ENCODE measurements around the gene DOCK2.

DOCK2 gene

GRCh38 chr5:169991115-169991869 is 354.2 kb downstream of the DOCK2 start:
- H3K36me3 ChIP-seq (ENCODE audit: control insufficient read depth in 2 of 2, insufficient read depth in 2 of 2, low read length in 2 of 2) = peaks cover 0 to 5% of the 10 kb centered on the region in 2 donors
- H3K9me3 ChIP-seq (ENCODE audit: control insufficient read depth in 2 of 2, low read length in 2 of 2) = no peaks in the 10 kb centered on the region
- no peaks in the 10 kb centered on the region for H3K27me3 ChIP-seq (ENCODE audit: control insufficient read depth in 2 of 2, insufficient read depth in 2 of 2, low read length in 2 of 2)
- H3K4me1 ChIP-seq (ENCODE audit: control insufficient read depth in 2 of 2, insufficient read depth in 2 of 2, low read length in 2 of 2) = no peaks in the 10 kb centered on the region
- no peak overlapping the region for H3K9ac ChIP-seq (ENCODE audit: low read depth in 1 of 2, low read length in 2 of 2)
- no peak overlapping the region for H3K27ac ChIP-seq (ENCODE audit: low read depth in 2 of 2, low read length in 2 of 2)
- no peak overlapping the region for H3K4me3 ChIP-seq (ENCODE audit: low read length in 2 of 2)

GRCh38 chr5:169992789-169993484 is 355.9 kb downstream of the DOCK2 start:
- Histone ChIP-seq H3K4me3 (ENCODE audit: low read length in 2 of 2) (no peak overlapping the region), H3K27ac (ENCODE audit: low read depth in 2 of 2, low read length in 2 of 2) (no peak overlapping the region), H3K27me3 (ENCODE audit: control insufficient read depth in 2 of 2, insufficient read depth in 2 of 2, low read length in 2 of 2) (no peaks in the 10 kb centered on the region), H3K4me1 (ENCODE audit: control insufficient read depth in 2 of 2, insufficient read depth in 2 of 2, low read length in 2 of 2) (no peaks in the 10 kb centered on the region), H3K36me3 (ENCODE audit: control insufficient read depth in 2 of 2, insufficient read depth in 2 of 2, low read length in 2 of 2) (peaks cover 0 to 5% of the 10 kb centered on the region in 2 donors), H3K9ac (ENCODE audit: low read depth in 1 of 2, low read length in 2 of 2) (no peak overlapping the region), H3K9me3 (ENCODE audit: control insufficient read depth in 2 of 2, low read length in 2 of 2) (no peaks in the 10 kb centered on the region)

- Histone ChIP-seq H3K4me3 (ENCODE audit: low read length in 2 of 2) (no peak overlapping the region), H3K27me3 (ENCODE audit: control insufficient read depth in 2 of 2, insufficient read depth in 2 of 2, low read length in 2 of 2) (no peaks in the 10 kb centered on the region), H3K27ac (ENCODE audit: low read depth in 2 of 2, low read length in 2 of 2) (no peak overlapping the region), H3K9me3 (ENCODE audit: control insufficient read depth in 2 of 2, low read length in 2 of 2) (no peaks in the 10 kb centered on the region), H3K36me3 (ENCODE audit: control insufficient read depth in 2 of 2, insufficient read depth in 2 of 2, low read length in 2 of 2) (peaks cover 0 to 5% of the 10 kb centered on the region in 2 donors), H3K4me1 (ENCODE audit: control insufficient read depth in 2 of 2, insufficient read depth in 2 of 2, low read length in 2 of 2) (no peaks in the 10 kb centered on the region), H3K9ac (ENCODE audit: low read depth in 1 of 2, low read length in 2 of 2) (no peak overlapping the region)
Measured at GRCh38 chr5:169993485-169993790, 356.4 kb downstream of the DOCK2 start.

- no peaks in the 10 kb centered on the region for H3K4me1 ChIP-seq (ENCODE audit: control insufficient read depth in 2 of 2, insufficient read depth in 2 of 2, low read length in 2 of 2)
- no peak overlapping the region for H3K9ac ChIP-seq (ENCODE audit: low read depth in 1 of 2, low read length in 2 of 2)
- H3K27ac ChIP-seq (ENCODE audit: low read depth in 2 of 2, low read length in 2 of 2) = no peak overlapping the region
- H3K9me3 ChIP-seq (ENCODE audit: control insufficient read depth in 2 of 2, low read length in 2 of 2) = no peaks in the 10 kb centered on the region
- H3K36me3 ChIP-seq (ENCODE audit: control insufficient read depth in 2 of 2, insufficient read depth in 2 of 2, low read length in 2 of 2) = no peaks in the 10 kb centered on the region
- H3K27me3 ChIP-seq (ENCODE audit: control insufficient read depth in 2 of 2, insufficient read depth in 2 of 2, low read length in 2 of 2) = no peaks in the 10 kb centered on the region
- no peak overlapping the region for H3K4me3 ChIP-seq (ENCODE audit: low read length in 2 of 2)
Measured at GRCh38 chr5:169997798-169998197, 360.7 kb downstream of the DOCK2 start.

- H3K9ac ChIP-seq (ENCODE audit: low read depth in 1 of 2, low read length in 2 of 2) = no peak overlapping the region
- H3K27me3 ChIP-seq (ENCODE audit: control insufficient read depth in 2 of 2, insufficient read depth in 2 of 2, low read length in 2 of 2) = no peaks in the 10 kb centered on the region
- H3K36me3 ChIP-seq (ENCODE audit: control insufficient read depth in 2 of 2, insufficient read depth in 2 of 2, low read length in 2 of 2) = no peaks in the 10 kb centered on the region
- no peaks in the 10 kb centered on the region for H3K9me3 ChIP-seq (ENCODE audit: control insufficient read depth in 2 of 2, low read length in 2 of 2)
- no peaks in the 10 kb centered on the region for H3K4me1 ChIP-seq (ENCODE audit: control insufficient read depth in 2 of 2, insufficient read depth in 2 of 2, low read length in 2 of 2)
- no peak overlapping the region for H3K27ac ChIP-seq (ENCODE audit: low read depth in 2 of 2, low read length in 2 of 2)
- H3K4me3 ChIP-seq (ENCODE audit: low read length in 2 of 2) = no peak overlapping the region
Measured at GRCh38 chr5:169999621-170000020, 362.5 kb downstream of the DOCK2 start.

GRCh38 chr5:170000155-170000554 is 363.1 kb downstream of the DOCK2 start:
- H3K36me3 ChIP-seq (ENCODE audit: control insufficient read depth in 2 of 2, insufficient read depth in 2 of 2, low read length in 2 of 2) = no peaks in the 10 kb centered on the region
- H3K9ac ChIP-seq (ENCODE audit: low read depth in 1 of 2, low read length in 2 of 2) = no peak overlapping the region
- H3K4me1 ChIP-seq (ENCODE audit: control insufficient read depth in 2 of 2, insufficient read depth in 2 of 2, low read length in 2 of 2) = no peaks in the 10 kb centered on the region
- no peak overlapping the region for H3K4me3 ChIP-seq (ENCODE audit: low read length in 2 of 2)
- H3K27me3 ChIP-seq (ENCODE audit: control insufficient read depth in 2 of 2, insufficient read depth in 2 of 2, low read length in 2 of 2) = no peaks in the 10 kb centered on the region
- H3K9me3 ChIP-seq (ENCODE audit: control insufficient read depth in 2 of 2, low read length in 2 of 2) = no peaks in the 10 kb centered on the region
- no peak overlapping the region for H3K27ac ChIP-seq (ENCODE audit: low read depth in 2 of 2, low read length in 2 of 2)

GRCh38 chr5:170006021-170006420 is 368.9 kb downstream of the DOCK2 start:
- no peak overlapping the region for H3K9ac ChIP-seq (ENCODE audit: low read depth in 1 of 2, low read length in 2 of 2)
- H3K27ac ChIP-seq (ENCODE audit: low read depth in 2 of 2, low read length in 2 of 2) = no peak overlapping the region
- H3K9me3 ChIP-seq (ENCODE audit: control insufficient read depth in 2 of 2, low read length in 2 of 2) = no peaks in the 10 kb centered on the region
- H3K4me1 ChIP-seq (ENCODE audit: control insufficient read depth in 2 of 2, insufficient read depth in 2 of 2, low read length in 2 of 2) = no peaks in the 10 kb centered on the region
- no peak overlapping the region for H3K4me3 ChIP-seq (ENCODE audit: low read length in 2 of 2)
- no peaks in the 10 kb centered on the region for H3K36me3 ChIP-seq (ENCODE audit: control insufficient read depth in 2 of 2, insufficient read depth in 2 of 2, low read length in 2 of 2)
- no peaks in the 10 kb centered on the region for H3K27me3 ChIP-seq (ENCODE audit: control insufficient read depth in 2 of 2, insufficient read depth in 2 of 2, low read length in 2 of 2)

GRCh38 chr5:170008376-170008775 is 371.3 kb downstream of the DOCK2 start:
- Histone ChIP-seq H3K27ac (ENCODE audit: low read depth in 2 of 2, low read length in 2 of 2) (no peak overlapping the region), H3K27me3 (ENCODE audit: control insufficient read depth in 2 of 2, insufficient read depth in 2 of 2, low read length in 2 of 2) (no peaks in the 10 kb centered on the region), H3K4me1 (ENCODE audit: control insufficient read depth in 2 of 2, insufficient read depth in 2 of 2, low read length in 2 of 2) (no peaks in the 10 kb centered on the region), H3K9me3 (ENCODE audit: control insufficient read depth in 2 of 2, low read length in 2 of 2) (no peaks in the 10 kb centered on the region), H3K9ac (ENCODE audit: low read depth in 1 of 2, low read length in 2 of 2) (no peak overlapping the region), H3K36me3 (ENCODE audit: control insufficient read depth in 2 of 2, insufficient read depth in 2 of 2, low read length in 2 of 2) (no peaks in the 10 kb centered on the region), H3K4me3 (ENCODE audit: low read length in 2 of 2) (no peak overlapping the region)

GRCh38 chr5:170010595-170010994 is 373.5 kb downstream of the DOCK2 start:
- no peak overlapping the region for H3K4me3 ChIP-seq (ENCODE audit: low read length in 2 of 2)
- no peaks in the 10 kb centered on the region for H3K9me3 ChIP-seq (ENCODE audit: control insufficient read depth in 2 of 2, low read length in 2 of 2)
- no peak overlapping the region for H3K27ac ChIP-seq (ENCODE audit: low read depth in 2 of 2, low read length in 2 of 2)
- no peaks in the 10 kb centered on the region for H3K4me1 ChIP-seq (ENCODE audit: control insufficient read depth in 2 of 2, insufficient read depth in 2 of 2, low read length in 2 of 2)
- no peaks in the 10 kb centered on the region for H3K36me3 ChIP-seq (ENCODE audit: control insufficient read depth in 2 of 2, insufficient read depth in 2 of 2, low read length in 2 of 2)
- H3K9ac ChIP-seq (ENCODE audit: low read depth in 1 of 2, low read length in 2 of 2) = no peak overlapping the region
- no peaks in the 10 kb centered on the region for H3K27me3 ChIP-seq (ENCODE audit: control insufficient read depth in 2 of 2, insufficient read depth in 2 of 2, low read length in 2 of 2)

- H3K4me3 ChIP-seq (ENCODE audit: low read length in 2 of 2) = no peak overlapping the region
- H3K27ac ChIP-seq (ENCODE audit: low read depth in 2 of 2, low read length in 2 of 2) = no peak overlapping the region
- no peaks in the 10 kb centered on the region for H3K27me3 ChIP-seq (ENCODE audit: control insufficient read depth in 2 of 2, insufficient read depth in 2 of 2, low read length in 2 of 2)
- no peaks in the 10 kb centered on the region for H3K36me3 ChIP-seq (ENCODE audit: control insufficient read depth in 2 of 2, insufficient read depth in 2 of 2, low read length in 2 of 2)
- H3K4me1 ChIP-seq (ENCODE audit: control insufficient read depth in 2 of 2, insufficient read depth in 2 of 2, low read length in 2 of 2) = no peaks in the 10 kb centered on the region
- no peak overlapping the region for H3K9ac ChIP-seq (ENCODE audit: low read depth in 1 of 2, low read length in 2 of 2)
- no peaks in the 10 kb centered on the region for H3K9me3 ChIP-seq (ENCODE audit: control insufficient read depth in 2 of 2, low read length in 2 of 2)
Measured at GRCh38 chr5:170011751-170012150, 374.7 kb downstream of the DOCK2 start.
